ENCODE data around the gene IER3. TPM values are rescaled to one million over a fixed set of nuclear protein-coding genes. Genes with fewer than 3 reads are reported as not detected.

IER3 gene
- total and polyA plus RNA-seq, 2 of the 8 experiments (the other 6 are each of a cell fraction or from before 2014, with no cell fraction given): 11.9 to 26.5 TPM

DNA sequence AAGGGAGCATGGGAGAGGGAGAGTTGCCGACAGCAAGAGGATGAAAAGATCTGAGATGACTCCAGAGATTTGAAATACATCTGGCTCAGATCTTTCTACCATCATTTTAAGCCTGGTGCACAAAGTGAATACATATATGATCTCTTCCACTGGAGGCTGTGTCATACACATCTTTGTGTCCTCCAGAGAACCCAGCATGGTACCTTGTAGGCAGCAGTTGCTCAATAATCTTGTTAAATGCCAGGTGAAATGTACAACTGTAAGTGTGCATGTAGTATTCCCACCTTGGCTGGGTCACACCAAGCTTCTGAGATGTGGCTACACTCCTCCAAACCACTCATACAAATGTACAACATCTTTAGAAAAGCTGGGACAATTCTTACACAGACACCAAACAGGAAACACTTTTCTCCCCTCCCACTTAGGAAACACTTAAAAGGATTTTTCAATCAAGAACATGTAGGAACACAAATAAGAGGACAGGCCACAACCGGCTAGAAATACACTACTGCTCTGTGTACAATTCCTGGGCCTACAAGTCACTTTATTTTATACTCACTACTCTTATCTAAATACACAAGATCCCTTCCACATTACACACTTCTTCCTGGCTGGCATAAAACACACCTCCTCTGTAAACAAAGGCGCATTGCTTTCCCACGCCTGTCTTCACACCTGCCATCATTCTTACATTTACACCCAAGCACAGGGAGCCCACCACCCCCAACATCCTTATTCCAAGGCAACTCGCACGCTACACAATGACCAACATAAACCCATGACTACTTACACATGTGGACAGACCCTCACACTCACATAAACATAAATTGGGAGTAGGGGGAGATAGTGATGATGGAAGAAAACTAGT, 3.8 kb upstream of the IER3 start:
- 89% methylated on average over 6 of the region's 6 CpGs; no CpG with 5 or more reads in 1 of the 2 experiments for WGBS, 2 experiments (ENCODE audit: extremely low coverage in 1 of 2, insufficient coverage in 1 of 2, insufficient read length in 1 of 2, insufficient replicate concordance in 2 of 2, low coverage in 1 of 2, low lambda C conversion rate in 2 of 2, missing lambda C conversion rate in 1 of 2)
- Histone ChIP-seq H3K18ac (ENCODE audit: extremely low read depth, low read length) (no peak overlapping the region), H3K4ac (replicated peaks; ENCODE audit: insufficient read length, low read depth, low read length) (no peak overlapping the region), H3K4me1 (replicated peaks in 1 of 4; ENCODE audit: control insufficient read depth in 3 of 4, insufficient read depth in 4 of 4, low read length in 3 of 4) (peaks cover 0 to 7% (median 2%) of the 10 kb centered on the region in 4 experiments; a peak in 3 of 7 replicates), H4K8ac (ENCODE audit: extremely low read depth, insufficient read depth, low read length) (no peak overlapping the region), H2BK15ac (ENCODE audit: low read length) (no peak overlapping the region), H3K9ac (replicated peaks in 1 of 4; ENCODE audit: extremely low read depth in 1 of 4, low read depth in 3 of 4, low read length in 3 of 4) (no peak overlapping the region), H3K9me3 (ENCODE audit: insufficient read depth in 2 of 2, low read depth in 1 of 2, low read length in 1 of 2) (no peaks in the 10 kb centered on the region), H2BK20ac (ENCODE audit: low read length) (no peak overlapping the region), H3K27ac (ENCODE audit: low read depth, low read length) (no peak overlapping the region), H3K27me3 (replicated peaks in 1 of 4; ENCODE audit: control insufficient read depth in 3 of 4, extremely low read depth in 1 of 4, insufficient read depth in 3 of 4, low read length in 3 of 4) (no peaks in the 10 kb centered on the region; a peak in 1 of 7 replicates), H4K91ac (replicated peaks; ENCODE audit: insufficient read length, low read length) (no peak overlapping the region), H3K56ac (replicated peaks; ENCODE audit: insufficient read length, low read depth, low read length) (no peak overlapping the region), H3K79me1 (ENCODE audit: low read depth, low read length) (no peaks in the 10 kb centered on the region), H3K79me2 (ENCODE audit: control insufficient read depth in 1 of 2, insufficient read depth in 2 of 2, low read length in 2 of 2) (no peaks in the 10 kb centered on the region), H4K5ac (ENCODE audit: insufficient read length, low read depth, low read length) (no peak overlapping the region), H2BK5ac (ENCODE audit: low read depth, low read length) (no peak overlapping the region), H3K36me3 (ENCODE audit: control insufficient read depth in 2 of 4, insufficient read depth in 4 of 4, low read length in 3 of 4) (no peaks in the 10 kb centered on the region), H3K23ac (ENCODE audit: insufficient read length) (no peak overlapping the region), H2AFZ (ENCODE audit: low read length) (no peak overlapping the region), H3K4me3 (ENCODE audit: extremely low read depth in 1 of 4, insufficient read depth in 2 of 4, low read depth in 3 of 4, low read length in 4 of 4) (no peak overlapping the region), H4K20me1 (replicated peaks in 1 of 2; ENCODE audit: control insufficient read depth in 1 of 2, insufficient read depth in 2 of 2, low read length in 2 of 2) (peaks cover 0 to 1% of the 10 kb centered on the region in 2 experiments), H2BK120ac (replicated peaks; ENCODE audit: low read depth, low read length) (no peak overlapping the region), H3K14ac (ENCODE audit: insufficient read length) (no peak overlapping the region), H2BK12ac (ENCODE audit: low read depth, low read length) (no peak overlapping the region), H3K23me2 (ENCODE audit: low read depth, low read length) (peaks cover 13% of the 10 kb centered on the region; the same call in 1 of the 2 replicates), H3K4me2 (ENCODE audit: insufficient read depth in 1 of 2, low read depth in 2 of 2, low read length in 2 of 2) (no peak overlapping the region), H2AK5ac (ENCODE audit: low read depth, low read length) (no peak overlapping the region)
- no peak for TF ChIP-seq HDAC2 (IDR thresholded peaks at IDR 0.05; ENCODE audit: borderline replicate concordance in 1 of 2, low read depth in 2 of 2, low read length in 2 of 2)
- TF ChIP-seq ZNF274 (IDR thresholded peaks at IDR 0.05; ENCODE audit: borderline replicate concordance, extremely low read depth, low read length): no peak
- TF ChIP-seq SUZ12 (IDR thresholded peaks at IDR 0.05; ENCODE audit: low read length): no peak
- TF ChIP-seq KDM1A (IDR thresholded peaks at IDR 0.05; ENCODE audit: borderline replicate concordance, low read length): no peak
- FAIRE-seq: no peak
- DNase-seq (ENCODE audit: low read depth in 1 of 2, low spot score in 2 of 2): no peak
- ChIA-PET POLR2A (ENCODE audit: partially characterized antibody) (interaction anchor here (0.6 to 1.7 kb wide), 6 partner anchors 9 to 93 kb away, joined by 3 to 6 read pairs (median 4); no protein-coding TSS in a partner anchor), CTCF (ENCODE audit: partially characterized antibody) (interaction anchor here (0.6 to 2.3 kb wide), 5 partner anchors 17 to 81 kb away, joined by 3 to 7 read pairs (median 4); no protein-coding TSS in a partner anchor)
